GM19463 (cell line): ENCODE results near the gene OR11H7.
"Not testable (repeated sequence)": the region's sequence is repeated elsewhere in the genome, so short reads cannot be mapped to it uniquely, and the experiment has no call there.

Experiments used
- ATAC-seq: cut with Tn5 transposase; IDR thresholded peaks from one replicate; pipeline ENCODE4 v1.9.1; 2021; ENCODE audit warnings: mild to moderate bottlenecking, moderate library complexity; ENCODE audit not compliant: unreplicated experiment

The OR11H7 gene

GRCh38 chr14:20228681-20229080 is at the start of gene OR11H7:
TSS of gene OR11H7 (plus strand) at chr14:20228981.
- ATAC-seq, result no peak

GRCh38 chr14:20179218-20179617 is 49.6 kb upstream of the OR11H7 start:
- ATAC-seq, result no peak

DNA sequence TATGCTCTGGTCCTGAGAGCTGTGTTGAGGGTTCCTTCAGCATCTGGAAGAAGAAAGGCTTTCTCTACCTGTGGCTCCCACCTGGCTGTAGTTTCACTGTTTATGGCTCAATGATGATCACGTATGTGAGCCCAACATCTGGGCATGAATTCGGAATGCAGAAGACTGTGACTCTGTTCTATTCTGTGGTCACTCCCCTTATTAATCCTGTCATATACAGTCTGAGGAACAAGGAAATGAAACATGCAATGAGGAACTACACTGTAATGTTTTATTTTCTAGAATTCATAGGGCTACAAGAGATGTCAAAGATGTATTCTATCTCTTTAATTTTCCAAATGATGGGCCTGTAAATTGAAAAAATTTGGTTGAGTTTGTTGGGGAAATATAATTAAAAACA is 48.9 kb upstream of the OR11H7 start:
- no peak for ATAC-seq

DNA sequence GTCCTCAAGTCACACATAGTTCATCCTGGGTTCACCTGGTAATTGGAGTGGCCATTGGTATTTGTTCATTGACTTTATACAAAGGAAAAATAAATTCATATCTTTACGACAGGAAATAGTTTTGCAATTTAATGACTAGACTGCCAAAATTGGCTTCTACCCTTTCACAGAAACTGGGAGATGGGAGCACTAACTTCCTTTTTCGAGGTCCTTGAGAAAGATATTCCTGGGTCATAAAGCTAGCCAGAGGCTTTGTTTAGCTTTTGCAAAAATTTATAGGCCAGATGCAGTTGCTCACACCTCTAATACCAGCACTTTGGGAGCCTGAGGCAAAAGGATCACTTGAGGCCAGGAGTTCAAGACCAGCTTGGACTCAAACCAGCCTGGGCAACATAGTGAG is 48.3 kb upstream of the OR11H7 start:
- no peak for ATAC-seq

DNA sequence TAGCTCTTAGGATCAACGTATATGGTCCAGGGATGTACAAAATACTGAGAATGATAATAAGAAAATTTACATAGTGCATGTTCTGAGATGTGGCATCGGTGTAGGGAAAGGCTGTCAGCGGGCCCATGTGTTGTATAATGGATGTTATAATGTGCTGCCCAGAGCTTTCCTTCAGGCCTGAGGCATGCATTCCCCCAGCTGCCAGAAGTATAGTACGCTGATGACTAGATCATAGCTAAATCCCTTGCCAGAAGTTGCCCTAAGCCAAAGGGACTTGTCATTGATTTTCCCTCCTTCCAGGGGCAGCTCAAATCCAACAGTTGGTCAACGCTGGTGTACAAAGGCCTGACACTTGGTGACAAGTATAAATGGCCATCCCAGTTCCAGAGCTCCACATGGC is 44.6 kb upstream of the OR11H7 start:
- no peak for ATAC-seq

DNA sequence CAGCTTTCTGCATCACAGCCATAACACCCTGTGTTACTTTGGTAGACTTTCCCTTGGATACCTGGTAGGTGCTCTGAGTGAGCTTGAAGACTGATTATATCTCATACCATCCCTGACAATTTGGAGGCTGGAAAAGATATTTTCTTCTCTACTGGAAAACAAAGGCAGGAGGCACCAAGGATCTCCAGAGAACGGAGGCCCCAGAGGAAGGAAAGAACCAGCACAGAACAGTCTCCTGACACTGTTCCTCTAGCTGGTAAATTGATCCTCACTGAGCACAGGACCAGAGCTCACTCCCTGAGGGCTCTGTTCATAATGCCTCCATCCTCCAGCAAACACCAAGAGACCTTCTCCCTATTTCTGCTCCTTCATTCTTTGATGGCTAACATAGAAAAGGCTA is 38.2 kb upstream of the OR11H7 start, which contains the start of gene OR11G2:
TSS of gene OR11G2 (plus strand) at position 301 of the 400 bp plus-strand sequence. CDS start 6,542 bp downstream, outside the sequence.
- no peak for ATAC-seq

GRCh38 chr14:20191396-20191795 is 37.4 kb upstream of the OR11H7 start:
- no peak for ATAC-seq

DNA sequence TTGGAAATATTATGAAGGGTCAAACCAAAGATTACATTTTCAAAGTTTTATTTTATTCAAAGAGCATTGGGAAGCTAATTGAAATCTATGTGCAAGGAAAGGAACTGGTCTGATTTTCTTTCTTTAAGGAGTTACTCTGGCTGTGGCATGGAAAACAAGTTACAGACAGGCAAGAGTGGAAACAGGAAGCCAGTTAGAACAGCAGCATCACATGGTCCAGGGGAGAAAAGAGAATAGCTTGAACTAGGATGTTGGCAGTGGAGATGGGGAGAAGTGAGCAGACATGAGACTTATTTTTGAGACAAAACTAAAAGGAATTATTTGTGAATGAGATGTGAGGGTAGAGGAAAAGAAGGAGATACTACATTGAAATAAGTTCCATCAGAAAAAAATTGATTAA is 34.7 kb upstream of the OR11H7 start:
- ATAC-seq, result no peak

DNA sequence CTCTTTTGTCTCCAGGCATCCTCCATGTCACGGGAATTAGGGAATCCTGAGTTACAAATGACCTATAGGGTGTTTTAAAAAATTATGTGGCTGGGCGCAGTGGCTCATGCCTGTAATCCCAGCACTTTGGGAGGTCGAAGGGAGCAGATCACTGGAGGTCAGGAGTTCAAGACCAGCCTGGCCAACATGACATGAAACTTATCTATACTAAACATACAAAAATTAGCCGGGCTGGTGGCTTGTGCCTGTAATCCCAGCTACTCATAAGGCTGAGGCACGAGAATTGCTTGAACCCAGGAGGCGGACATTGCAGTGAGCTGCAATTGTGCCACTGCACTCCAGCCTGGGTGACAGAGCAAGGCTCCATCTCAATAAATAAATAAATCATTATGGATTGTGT is 33.6 kb upstream of the OR11H7 start:
- ATAC-seq, result not testable (repeated sequence)

- ATAC-seq, result no peak
These were observed 32.9 kb upstream of the OR11H7 start for GRCh38 chr14:20195911-20196310.

DNA sequence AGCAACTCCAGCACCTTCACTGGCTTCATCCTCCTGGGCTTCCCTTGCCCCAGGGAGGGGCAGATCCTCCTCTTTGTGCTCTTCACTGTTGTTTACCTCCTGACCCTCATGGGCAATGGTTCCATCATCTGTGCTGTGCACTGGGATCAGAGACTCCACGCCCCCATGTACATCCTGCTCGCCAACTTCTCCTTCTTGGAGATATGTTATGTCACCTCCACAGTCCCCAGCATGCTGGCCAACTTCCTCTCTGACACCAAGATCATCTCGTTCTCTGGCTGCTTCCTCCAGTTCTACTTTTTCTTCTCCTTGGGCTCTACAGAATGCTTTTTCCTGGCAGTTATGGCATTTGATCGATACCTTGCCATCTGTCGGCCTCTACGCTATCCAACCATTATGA is 31.3 kb upstream of the OR11H7 start:
- no peak for ATAC-seq

GRCh38 chr14:20198991-20199390 is 29.8 kb upstream of the OR11H7 start:
- ATAC-seq, result no peak

GRCh38 chr14:20204721-20205120 is 24.1 kb upstream of the OR11H7 start:
- ATAC-seq, result no peak

DNA sequence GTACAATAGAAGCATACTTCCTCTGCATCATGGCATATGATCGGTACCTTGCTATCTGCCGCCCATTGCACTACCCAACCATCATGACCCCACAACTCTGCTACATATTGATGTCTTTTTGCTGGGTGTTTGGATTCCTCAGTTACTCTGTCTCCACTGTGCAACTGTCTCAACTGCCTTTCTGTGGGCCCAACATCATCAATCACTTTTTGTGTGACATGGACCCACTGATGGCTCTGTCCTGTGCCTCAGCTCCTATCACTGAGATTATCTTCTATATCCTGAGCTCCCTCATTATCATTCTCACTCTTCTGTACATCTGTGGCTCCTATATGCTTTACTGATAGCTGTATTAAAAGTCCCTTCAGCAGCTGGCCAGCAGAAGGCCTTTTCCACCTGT is 19.2 kb upstream of the OR11H7 start:
- no peak for ATAC-seq

GRCh38 chr14:20212406-20212805 is 16.4 kb upstream of the OR11H7 start:
- not testable (repeated sequence) for ATAC-seq

DNA sequence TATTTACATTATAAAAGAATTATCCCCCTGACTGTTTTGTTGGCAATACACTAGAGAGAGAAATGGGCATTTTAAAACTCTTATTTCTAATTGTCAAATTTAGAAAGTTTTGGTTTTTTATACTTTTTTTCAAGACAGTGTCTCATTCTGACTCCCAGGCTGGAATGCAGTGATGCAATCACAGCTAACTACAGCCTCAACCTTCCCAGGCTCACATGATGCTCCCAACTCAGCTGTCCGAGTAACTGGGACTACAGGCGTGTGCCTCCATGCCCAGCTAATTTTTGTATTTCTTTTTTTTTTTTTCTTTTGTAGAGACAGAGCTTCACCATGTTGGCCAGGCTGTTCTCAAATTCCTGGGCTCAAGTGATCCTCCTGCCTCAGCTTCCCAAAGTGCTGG is 13.6 kb upstream of the OR11H7 start:
- no peak for ATAC-seq

DNA sequence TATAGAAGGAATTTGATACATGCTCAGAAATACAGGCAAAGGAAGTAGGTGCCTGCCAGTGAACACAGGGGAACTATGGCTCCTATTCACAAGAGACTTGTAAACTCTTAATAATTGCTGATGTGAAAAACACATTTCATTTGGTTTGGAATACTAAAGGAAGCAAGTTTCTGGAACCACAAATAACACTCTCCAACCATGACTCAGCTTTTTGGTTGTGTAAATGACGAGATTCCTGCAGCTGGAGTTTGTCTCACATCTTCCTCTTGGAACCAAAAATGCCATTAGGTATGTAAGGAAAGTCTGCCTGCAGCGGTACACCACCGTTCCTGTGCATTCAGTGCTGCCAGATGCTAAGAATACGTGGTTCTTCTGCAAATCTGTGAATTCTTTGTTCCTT is 9.7 kb upstream of the OR11H7 start:
- ATAC-seq, result no peak

DNA sequence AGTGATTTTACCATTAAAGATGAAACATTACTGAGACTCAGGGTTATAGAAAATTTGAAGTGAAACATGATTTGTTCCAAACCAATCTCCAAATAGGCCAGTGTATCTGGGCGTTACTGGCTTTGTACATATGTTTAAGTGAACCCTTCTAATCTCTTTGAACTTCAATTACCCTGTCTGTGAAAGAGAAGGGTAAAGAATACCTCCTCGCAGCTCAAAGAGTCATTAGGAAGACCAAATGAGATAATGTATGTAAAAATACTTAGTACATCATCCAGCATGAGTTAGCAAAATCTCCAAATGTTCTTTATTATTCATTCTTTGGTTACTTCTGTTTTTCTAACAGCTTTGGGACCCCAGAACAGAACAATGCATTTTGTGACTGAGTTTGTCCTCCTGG is 5.4 kb upstream of the OR11H7 start, which contains the start of gene OR11H6:
TSS of gene OR11H6 (plus strand) at position 301 of the 400 bp plus-strand sequence. CDS start at position 301, 0 bp downstream.
- no peak for ATAC-seq

DNA sequence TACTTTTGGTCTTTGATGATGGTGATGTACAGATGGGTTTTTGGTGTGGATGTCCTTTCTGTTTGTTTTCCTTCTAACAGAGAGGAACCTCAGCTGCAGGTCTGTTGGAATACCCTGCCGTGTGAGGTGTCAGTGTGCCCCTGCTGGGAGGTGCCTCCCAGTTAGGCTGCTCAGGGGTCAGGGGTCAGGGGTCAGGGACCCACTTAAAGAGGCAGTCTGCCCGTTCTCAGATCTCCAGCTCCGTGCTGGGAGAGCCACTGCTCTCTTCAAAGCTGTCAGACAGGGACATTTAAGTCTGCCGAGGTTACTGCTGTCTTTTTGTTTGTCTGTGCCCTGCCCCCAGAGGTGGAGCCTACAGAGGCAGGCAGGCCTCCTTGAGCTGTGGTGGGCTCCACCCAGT is 6.6 kb downstream of the OR11H7 start:
- ATAC-seq, result not testable (repeated sequence)

DNA sequence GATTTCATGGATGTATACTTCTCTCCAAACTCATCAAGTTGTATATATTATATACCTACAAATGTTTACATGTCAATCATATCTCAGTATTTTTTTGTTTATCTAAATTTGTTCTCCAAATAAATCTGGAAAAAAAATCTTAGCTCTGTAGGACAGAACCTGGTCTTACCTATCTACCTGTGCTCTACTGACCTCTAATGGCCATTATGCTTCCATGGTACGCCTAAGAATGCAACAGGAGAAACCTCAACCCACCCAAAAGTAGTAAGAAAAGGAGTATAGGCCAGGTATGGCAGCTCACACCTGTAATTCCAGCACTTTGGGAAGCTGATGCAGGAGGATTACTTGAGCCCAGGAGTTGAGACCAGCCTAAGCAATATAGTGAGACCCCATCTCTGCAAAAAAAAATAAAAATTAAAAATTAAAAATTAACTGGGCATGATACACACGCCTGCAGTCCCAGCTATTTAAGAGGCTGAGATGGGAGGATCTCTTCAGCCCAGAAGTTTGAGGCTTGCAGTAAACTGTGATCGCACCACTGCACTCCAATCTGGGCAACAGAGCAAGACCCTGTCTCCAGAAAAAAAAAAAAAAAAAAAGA is 19.0 kb downstream of the OR11H7 start:
- no peak for ATAC-seq

DNA sequence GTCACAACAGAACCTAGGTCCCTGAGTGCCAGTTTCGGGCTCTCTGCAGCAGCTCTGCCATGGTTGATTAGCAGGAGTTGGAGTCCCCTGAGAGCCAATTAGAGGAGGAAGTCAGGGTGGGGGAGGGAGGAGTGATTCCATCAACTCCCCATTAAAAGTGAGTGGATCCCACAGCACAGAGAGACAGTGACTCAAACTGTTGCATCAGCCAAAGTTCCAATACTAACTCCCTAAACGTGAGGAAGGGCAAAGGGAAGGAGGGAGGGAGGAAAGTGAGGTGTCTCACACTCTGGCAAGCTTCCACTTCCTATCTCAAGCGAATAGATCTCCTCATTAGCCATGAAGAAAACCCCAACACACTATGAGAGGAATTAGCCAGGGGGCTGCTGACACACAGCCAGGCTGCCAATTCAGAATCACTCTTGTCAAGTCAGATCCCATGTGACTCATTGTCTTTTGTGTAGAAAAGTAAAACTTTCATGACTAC is 33.9 kb downstream of the OR11H7 start:
- no peak for ATAC-seq

- not testable (repeated sequence) for ATAC-seq
These were observed 35.6 kb downstream of the OR11H7 start for GRCh38 chr14:20264361-20264760.

DNA sequence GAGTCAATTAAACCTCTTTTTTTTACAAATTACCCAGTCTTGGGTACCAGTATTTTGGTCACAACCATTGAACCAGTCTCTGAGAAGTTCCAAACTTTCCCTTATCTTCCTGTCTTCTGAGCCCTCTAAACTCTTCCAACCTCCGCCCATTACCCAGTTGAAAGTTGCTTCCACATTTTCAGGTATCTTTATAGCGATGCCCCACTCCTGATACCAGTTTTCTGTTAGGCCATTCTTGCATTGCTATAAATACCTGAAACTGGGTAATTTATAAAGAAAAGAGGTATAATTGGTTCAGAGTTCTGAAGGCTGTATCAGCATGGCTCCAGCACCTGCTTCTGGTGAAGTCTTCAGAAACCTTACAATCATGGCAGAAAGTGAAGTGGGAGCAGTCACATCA is 45.3 kb downstream of the OR11H7 start:
- ATAC-seq, result no peak
